Right renal cortex interstitium (tissue), 3 donors: Measurements from ENCODE around the gene ZFAND3. TPM values are rescaled to one million over a fixed set of nuclear protein-coding genes. Genes with fewer than 3 reads are reported as not detected.
"Not testable (repeated sequence)": the region's sequence is repeated elsewhere in the genome, so short reads cannot be mapped to it uniquely, and the experiment has no call there.

ENCODE experiments used
- DNase-seq, 3 donors: peaks; one replicate each; pipeline ENCODE4 v3.0.0-alpha.2; 2013; ENCODE audit warnings: low read depth in 3 of 3, low spot score in 2 of 3
- polyA plus RNA-seq, 3 donors: library from polyadenylated mRNA; unstranded; fragments of 120-200 nt; gene quantifications; one replicate each; pipeline ENCODE4 v1.2.1, GENCODE V29; 2013; ENCODE audit not compliant: insufficient read length in 3 of 3

ZFAND3 gene
- polyA plus RNA-seq, 3 donors = 164 to 166 (median 164) TPM

DNA sequence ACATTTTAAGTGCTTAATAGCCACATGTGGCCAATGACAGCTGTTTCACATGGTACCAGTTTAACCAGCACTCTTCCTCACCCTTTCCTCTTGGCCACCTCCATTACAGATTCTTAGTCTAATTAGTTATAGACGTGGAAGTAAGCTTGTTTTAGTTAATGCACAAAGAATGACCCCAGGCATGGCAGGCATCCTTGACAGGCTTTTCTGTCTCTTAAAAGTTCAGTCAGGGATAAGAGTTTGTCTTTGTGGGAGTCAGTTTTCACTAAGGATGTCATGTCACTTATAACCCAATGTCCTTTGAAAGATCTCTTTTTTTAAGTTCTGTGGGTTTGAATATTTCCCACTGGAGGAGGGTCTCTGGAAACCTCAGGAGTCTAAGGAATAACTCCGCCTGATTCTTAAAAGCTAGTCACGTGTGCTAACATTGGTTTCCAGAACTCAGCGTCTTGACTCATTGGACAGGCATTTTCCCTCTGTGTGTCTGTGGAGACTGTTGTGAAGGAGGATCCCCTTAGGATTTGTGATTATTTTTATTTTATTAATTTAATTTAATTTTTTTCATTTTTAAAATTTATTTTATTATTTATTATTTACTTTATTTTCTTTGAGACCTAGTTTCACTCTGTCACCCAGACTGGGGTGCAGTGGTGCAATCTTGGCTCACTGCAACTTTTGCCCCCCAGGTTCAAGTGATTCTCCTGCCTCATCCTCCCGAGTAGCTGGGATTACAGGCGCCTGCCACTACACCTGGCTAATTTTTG lies 171.4 kb downstream of the ZFAND3 start:
- no peak for DNase-seq

DNA sequence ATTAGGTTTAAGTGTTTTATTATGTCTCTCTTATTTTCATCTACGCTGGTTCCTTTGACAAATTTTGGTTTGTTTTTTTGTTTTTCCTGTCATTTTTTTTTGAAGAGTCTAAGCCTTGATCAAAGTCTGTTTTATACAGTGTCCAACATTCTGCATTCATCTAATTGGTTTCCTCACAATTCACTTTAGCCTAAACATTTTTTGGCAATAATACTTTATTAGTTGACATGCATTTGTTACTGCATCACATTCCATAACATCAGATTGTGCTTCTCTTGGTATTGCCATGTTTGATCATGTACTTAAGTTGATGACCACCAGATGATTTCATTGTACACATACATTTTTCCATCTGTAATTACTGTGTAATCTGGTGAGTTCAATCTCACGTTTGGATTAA lies 173.2 kb downstream of the ZFAND3 start:
- no peak for DNase-seq

DNA sequence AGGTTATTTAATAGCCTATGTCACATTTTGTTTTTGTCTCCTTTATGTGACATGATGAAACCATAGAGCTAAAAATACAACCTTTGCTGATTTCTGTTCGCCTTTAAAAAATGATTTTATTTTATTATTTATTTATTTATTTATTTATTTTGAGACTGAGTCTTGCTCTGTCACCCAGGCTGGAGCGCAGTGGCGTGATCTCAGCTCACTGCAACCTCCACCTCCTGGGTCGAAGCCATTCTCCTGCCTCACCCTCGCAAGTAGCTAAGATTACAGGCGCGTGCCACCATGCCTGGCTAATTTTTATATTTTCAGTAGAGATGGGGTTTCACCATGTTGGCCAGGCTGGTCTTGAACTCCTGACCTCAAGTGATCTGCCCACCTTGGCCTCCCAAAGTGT lies 173.7 kb downstream of the ZFAND3 start:
- not testable (repeated sequence) for DNase-seq

DNA sequence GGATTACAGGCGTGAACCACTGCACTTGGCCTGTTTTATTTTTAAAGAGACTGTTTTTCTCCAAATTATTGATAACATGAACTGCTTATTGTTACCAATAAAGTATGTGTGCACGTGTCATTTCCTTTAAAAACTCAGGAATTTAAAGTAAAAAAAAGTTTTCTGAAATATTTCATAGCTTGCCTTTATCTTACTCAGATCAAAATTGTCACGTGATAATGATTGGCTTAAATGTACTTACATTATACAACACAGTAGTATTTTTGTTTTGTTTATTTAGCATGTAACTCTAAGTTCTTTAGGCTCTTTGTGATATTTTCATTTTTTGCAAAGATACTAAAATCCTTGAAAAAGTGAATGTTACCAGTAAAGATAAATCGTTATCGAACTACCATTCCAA lies 174.1 kb downstream of the ZFAND3 start:
- no peak for DNase-seq

DNA sequence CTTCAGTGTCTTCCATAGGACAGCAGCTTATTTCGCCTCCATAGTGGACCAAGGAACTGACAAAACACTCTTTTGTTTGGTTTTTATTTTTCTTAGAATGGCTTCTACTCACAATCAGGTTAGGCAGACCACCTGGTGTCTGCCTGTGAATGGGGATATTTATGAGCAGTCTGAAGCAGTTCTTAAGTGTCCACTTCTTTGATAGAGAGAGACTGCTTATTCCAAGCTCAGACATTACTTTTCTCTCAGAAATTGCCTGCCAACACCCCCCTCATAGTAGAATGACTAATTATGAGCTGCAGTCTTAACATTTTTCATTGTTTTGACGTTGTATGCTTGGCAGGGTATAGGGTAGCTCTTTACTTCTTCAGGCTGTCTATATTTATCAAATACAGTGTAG lies 174.7 kb downstream of the ZFAND3 start:
- DNase-seq = no peak

DNA sequence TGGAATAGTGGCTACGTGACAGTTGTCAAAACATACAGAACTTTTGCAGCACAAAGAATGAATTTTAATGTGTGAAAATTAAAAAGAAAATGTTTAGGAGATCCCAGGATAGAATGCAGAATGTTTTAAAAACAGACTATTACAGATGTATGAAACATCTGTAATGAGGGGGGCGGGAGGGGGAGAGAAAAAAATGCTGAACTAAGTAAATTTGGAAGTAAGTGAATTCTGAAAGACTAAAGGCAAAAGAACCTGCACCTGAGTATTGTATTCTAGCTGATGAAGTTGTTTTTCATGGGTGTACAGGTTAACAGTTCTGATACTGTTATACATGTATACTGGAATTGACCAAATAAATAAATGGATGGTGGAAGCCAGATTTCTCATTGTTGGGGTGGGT lies 178.8 kb downstream of the ZFAND3 start:
- no peak for DNase-seq

DNA sequence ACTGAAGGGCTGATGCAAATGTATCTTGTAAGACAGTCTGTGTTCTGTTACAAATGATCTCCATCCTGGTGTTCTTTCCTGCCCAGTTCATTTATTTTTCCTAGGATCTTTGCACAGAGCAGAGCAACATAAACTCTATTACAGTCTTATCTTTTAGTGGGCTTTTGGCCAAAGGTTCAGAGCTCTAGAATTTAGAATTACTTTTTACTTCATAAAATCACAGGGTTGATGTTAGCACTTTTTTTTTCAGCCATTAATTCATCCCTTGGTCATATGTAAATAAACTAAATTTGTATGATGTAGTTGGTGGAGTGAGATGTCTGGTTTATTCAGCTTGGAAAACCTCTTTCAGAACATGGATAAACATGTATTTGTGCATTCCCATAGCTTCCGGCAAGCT lies 181.9 kb downstream of the ZFAND3 start:
- DNase-seq = no peak

DNA sequence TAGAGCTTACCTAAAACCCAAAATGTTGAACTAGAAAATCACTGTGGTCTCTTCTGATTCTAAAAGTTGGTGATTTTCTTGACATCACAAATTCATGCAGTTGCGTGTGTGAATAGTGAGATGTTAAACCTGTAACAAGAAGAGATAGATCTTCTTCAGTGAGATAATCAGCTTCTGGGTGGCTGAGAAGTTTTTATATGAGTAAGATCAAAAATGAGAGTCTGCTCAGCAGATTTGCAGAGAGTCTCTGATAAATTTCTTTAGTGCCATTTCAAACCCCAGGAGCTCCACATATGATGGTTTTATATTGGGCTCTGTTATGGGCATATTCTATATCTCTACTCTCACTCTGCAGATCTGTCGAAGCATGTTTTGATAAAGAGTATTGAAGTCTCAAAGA lies 185.4 kb downstream of the ZFAND3 start:
- no peak for DNase-seq

DNA sequence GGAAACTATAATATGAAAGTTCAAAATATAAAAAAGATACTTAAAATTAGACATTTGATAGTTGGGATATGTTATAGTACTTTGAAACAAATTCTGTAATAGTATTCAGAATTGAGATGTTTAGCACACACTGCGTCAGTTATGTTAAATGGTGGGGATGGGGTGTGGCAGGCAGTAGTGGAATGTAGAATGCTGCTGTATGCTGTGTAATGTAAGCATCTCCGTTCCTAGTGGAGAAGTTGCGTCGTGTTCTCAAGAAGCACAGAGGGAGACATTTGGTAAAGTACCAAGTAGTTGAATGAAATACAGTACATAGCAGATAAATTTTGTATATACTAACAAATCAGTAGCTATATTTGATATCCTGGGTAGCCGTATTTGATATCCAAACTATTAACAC lies 192.4 kb downstream of the ZFAND3 start:
- DNase-seq = no peak

DNA sequence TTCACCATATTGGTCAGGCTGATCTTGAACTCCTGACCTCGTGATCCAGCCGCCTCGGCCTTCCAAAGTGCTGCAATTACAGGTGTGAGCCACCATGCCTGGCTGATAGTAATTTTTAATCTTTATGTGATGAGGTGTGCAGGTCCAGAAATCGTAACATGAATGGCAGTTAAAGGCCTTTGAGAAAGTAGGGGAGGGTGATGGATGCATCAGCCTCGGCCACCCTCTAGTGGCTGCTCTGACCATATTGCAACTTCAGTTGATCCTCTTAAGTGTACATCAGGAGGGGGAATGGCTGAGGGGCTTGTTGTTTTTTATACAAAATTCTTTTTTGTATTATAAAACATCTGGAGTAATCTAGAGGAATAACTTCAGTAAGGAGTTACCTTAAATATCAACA lies 193.0 kb downstream of the ZFAND3 start:
- no peak for DNase-seq

DNA sequence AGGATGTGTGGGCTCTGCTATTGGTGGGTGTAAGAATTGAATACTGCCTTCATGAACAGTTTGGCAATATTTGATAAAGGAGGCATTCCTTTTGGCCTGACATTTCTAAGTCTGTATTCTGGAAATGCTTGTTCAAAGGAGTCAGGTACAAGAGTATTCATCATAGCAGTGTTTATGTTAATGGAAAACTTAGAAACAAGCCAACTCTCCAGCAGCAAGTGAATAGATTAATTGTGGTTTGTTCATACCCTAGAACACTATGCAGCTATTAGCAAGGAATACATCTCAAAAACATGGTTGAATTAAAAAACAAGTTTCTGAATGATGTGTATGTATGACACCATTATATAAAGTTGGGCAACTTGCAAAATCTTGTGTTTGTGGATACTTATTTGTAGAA lies 195.8 kb downstream of the ZFAND3 start:
- no peak for DNase-seq

DNA sequence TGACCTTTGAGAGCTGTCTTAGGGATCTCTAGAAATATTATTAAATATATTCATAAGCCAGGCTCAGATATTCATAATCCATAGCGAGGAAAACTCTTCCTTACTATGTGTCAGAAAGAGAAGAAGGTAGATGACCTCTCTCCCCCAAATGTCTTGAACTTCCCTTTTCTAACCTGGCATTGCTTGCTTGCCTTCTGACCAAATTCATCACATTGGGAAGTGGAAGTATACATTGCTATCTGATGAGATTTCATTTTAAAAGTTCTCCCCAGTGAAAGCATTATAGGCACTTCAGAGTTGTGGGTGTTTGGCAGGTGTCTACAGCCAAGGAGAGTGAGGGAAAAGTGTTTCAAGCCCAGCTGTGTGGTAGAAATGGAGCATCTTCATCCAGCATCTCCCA lies 197.3 kb downstream of the ZFAND3 start:
- DNase-seq = no peak

DNA sequence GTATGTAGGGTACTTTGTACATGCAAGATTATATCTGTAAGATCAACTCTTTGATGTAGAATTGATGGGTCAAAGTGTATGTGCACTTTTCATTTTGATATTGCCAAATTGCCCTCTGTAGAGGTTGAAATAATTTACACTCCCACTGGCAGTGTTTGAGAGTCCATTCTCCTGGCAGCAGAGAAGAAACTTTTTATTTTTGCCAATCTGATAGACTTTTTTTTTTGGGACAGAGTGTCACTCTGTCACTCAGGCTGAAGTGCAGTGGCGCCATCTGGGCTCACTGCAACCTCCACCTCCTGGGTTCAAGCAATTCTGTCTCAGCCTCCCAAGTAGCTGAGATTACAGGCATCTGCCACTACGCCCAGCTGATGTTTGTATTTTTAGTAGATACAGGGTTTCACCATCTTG lies 199.2 kb downstream of the ZFAND3 start:
- no peak for DNase-seq

DNA sequence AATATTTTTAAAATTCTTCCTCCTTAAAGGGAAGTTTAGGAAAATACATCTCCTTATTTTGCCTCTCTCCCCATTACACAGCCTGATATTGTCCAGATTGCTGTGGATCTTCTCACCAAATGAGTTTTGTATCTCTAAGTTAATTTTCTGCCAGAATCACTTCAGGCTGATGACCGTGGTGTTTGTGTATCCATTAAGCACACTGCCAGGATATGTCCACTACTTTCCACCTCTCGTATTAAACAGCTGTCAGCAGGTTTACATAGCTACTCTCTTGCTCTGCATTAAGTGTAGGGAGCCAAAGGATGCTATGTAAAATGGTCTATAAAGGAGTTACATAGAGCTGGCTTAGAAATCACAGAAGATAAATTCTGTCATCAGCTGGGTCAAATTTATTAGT lies 201.1 kb downstream of the ZFAND3 start:
- no peak for DNase-seq

DNA sequence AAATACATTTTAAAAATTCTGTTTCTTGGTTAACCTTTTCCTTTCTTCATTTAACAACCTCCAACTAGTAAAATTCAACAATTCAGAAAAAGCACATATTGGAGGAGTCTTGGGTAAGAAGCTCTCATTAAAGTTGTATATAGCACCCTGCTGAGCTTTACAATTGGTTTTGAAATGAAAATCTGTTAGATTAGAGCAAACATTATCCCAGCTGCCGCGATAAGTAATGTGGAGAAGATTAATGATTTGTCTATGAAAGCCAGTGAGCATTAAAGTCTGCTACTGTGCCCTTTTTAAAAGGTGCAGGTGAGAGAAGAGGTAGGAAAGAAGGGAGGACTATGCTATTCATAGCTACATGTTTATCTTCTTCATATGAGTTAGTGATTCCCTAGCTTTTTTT lies 201.5 kb downstream of the ZFAND3 start:
- DNase-seq = no peak

DNA sequence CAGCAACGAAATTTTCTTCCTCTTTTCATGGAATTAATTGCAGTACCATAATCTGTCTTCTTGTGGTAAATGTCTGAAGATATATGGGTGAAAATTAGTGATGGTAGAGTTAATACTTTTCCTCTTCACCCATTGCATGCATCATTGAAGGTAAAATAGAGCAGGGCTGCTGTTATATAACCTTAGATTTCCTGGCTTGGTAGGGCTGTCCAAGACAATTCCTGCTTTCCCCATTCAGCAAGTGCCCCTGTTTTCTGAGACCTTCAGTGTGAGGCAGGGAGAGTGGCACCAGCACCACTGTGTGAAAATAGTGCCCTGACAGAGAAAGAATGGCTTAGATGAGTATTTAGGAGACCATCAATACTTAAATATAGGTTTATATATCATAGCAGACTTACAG lies 202.0 kb downstream of the ZFAND3 start:
- no peak for DNase-seq

DNA sequence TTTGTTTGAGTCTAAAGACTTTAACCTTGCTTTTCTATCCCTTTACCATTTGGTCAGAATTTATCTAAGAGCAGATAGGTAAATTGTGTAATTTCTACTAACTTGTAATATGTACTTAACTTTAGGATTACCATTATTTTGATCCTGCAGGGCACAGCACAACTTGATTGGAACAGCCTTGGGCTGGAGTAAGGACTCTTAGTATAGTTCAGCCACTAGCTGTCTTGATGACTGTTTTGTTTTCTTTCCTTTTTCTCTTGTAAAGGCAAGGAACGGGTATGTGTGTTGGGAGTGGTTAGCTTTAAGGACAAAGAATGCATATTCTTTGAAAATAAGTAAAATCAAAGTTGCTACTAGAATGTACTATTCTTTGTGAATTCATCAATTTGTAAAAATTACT lies 203.2 kb downstream of the ZFAND3 start:
- no peak for DNase-seq

DNA sequence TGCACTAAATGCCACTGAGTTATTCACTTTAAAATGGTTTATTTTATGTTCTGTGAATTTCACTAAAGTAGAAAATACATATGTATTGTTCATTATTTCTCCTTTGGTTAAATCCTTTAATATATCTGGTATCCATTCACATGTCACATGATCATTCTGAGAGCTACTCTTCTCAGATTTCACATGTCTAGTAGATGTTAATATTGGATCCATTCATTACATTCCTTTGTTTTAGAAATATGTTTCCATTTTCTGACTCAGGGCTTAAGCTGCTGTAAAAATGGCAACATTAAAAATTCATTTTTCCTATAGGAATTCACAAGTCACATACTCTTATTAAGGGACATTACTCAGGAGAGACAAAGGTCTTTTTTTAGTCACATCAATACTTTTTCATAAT lies 205.4 kb downstream of the ZFAND3 start:
- no peak for DNase-seq

DNA sequence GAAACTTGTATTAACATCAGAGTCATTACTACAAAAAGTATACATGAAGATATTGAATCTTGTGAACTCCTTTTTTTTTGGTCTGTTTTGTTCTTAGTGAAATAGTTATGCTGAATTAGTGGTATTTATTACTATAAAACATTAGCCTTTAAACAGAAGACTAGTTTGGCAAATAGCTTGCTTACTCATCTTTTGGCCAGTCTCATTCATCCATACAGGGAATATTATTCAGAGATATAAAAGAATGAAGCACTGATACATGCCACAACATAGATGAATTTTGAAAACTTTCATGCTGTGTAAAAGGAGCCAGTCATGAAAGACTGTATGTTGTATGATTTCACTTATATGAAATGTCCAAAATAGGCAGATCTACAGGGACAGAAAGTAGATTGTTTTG lies 205.9 kb downstream of the ZFAND3 start:
- DNase-seq = no peak

DNA sequence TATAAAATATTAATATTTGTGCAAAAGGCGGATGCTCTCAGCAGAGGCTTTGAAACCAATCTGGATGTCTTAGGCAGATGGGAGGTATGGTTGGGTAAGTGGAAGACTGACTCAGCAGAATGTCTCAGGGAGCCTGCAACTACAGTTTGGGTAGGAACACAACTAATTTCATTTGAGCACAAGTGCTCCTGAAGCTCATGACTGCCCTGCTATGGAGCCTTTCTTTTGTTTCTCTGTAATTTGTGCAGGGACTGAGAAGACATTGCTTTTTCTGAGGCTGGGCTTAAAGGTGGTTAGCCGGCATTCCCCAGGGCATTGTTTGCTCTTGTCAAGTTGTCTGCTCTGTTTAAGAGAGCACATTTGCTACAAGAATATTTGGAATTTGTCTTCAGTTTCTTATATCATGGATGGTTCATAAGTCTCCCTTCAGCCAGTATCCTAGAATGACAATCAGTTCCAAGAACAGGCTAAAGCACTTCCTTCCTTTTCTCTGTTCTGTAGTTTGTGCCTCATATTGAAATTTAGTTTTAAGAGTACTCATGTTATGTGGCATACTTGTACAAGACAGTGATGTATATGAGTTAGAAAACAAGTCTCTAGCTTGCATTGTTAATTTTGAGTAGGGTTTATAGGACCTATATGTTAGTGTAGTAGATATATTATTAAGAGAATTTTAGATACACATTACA lies 208.3 kb downstream of the ZFAND3 start:
- no peak for DNase-seq

DNA sequence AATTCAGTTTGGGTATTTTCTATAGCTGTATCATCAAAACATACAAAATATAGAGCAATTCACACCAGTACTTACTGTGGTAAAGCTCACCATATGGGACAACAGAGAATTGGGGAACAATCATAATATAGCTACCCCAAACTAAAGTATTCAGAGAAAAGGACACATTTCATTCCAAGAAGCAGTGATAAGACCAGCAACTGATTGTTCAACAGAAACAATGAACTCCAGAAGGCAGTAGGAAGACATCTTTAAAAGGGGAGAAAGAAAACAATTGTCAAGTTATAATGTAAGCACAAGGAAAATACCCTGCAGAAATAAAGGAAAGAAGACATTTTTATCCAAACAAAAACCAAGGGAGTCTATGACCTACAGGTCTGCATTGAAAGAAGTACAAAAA lies 210.9 kb downstream of the ZFAND3 start:
- DNase-seq = no peak

DNA sequence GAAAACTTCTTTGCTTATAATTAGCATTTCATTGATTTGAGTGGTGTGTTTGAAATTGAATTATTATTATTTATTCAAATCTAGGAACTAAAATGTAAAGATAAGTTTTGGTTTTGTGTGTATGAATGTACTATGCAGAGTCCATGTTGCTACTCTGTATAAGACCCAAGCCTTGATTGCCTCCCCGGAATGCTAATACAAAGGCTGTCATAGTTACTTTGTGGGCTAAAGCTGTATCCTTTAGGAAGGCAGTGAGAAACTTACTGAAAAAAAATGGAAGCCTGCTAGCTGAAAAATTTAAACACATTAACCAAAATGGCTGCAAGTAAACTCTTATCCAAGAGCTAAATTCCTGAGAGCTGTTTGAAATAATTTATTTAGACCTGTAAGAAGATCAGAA lies 213.3 kb downstream of the ZFAND3 start:
- no peak for DNase-seq
